OCI-LY7 (cell line): ENCODE results near the gene CCNK.

Experiments used
- CTCF ChIP-seq: fragments of 200-600 bp; sonication (generic); conservative IDR thresholded peaks from 2 replicates; pipeline ENCODE4 v1.5.1; 2014; ENCODE audit warnings: mild to moderate bottlenecking, antibody characterized with exemption, low read length, moderate library complexity, mixed read lengths
- EZH2phosphoT487 ChIP-seq: fragments of 200-600 bp; sonication (generic); IDR thresholded peaks from 2 replicates; pipeline ENCODE4 v1.6.1; 2018; ENCODE audit warnings: low read depth, borderline replicate concordance, mild to moderate bottlenecking, mixed run types, antibody characterized with exemption, low read length, moderate library complexity, mixed read lengths

- TF ChIP-seq CTCF (no peak), EZH2phosphoT487 (no peak)
Measured at GRCh38 chr14:99535448-99535847, 54.2 kb downstream of the CCNK start.
